CD4-positive, alpha-beta T cell treated with Interleukin-4 for 1 hour (primary cell): Measurements from ENCODE around the gene PUS7.
A peak's percentile ranks its signal among the peaks of the same experiment; 100 is the strongest.
"Not testable (repeated sequence)": the region's sequence is repeated elsewhere in the genome, so short reads cannot be mapped to it uniquely, and the experiment has no call there.

Experiments
- DNase-seq, 2 donors: peaks; one replicate each; pipeline ENCODE4 v3.0.0-alpha.2; 2020 to 2022

The PUS7 gene

GRCh38 chr7:105521717-105522463 is at the start of gene PUS7:
Gene PUS7 (minus strand): TSS chr7:105522271. CDS start chr7:105508512, 13,759 bp downstream.
- DNase-seq = peak; percentile 82 to 85

- no peak for DNase-seq
Observed at GRCh38 chr7:105567821-105568220, 45.8 kb upstream of the PUS7 start.

GRCh38 chr7:105567024-105567423 is 45.0 kb upstream of the PUS7 start:
- DNase-seq = no peak

- DNase-seq = no peak
Observed at GRCh38 chr7:105565190-105565589, 43.1 kb upstream of the PUS7 start.

GRCh38 chr7:105559926-105560325 is 37.9 kb upstream of the PUS7 start:
- no peak for DNase-seq

- no peak for DNase-seq
Observed at GRCh38 chr7:105538339-105538738, 16.3 kb upstream of the PUS7 start.

GRCh38 chr7:105532709-105533460 is 10.8 kb upstream of the PUS7 start:
- no peak for DNase-seq

GRCh38 chr7:105531792-105532671 is 10.0 kb upstream of the PUS7 start, which contains the start of gene RINT1:
Gene RINT1 (plus strand): TSS chr7:105532201. CDS start chr7:105532316, 115 bp downstream.
- DNase-seq = peak; percentile 92

GRCh38 chr7:105530546-105530945 is 8.5 kb upstream of the PUS7 start:
- DNase-seq = no peak

GRCh38 chr7:105530126-105530525 is 8.1 kb upstream of the PUS7 start:
- no peak for DNase-seq

- not testable (repeated sequence) for DNase-seq
Observed at GRCh38 chr7:105527737-105528136, 5.7 kb upstream of the PUS7 start.

- no peak for DNase-seq
Observed at GRCh38 chr7:105524840-105525239, 2.8 kb upstream of the PUS7 start.

GRCh38 chr7:105524423-105524822 is 2.4 kb upstream of the PUS7 start:
- not testable (repeated sequence) for DNase-seq

- DNase-seq = peak; percentile 27 to 33
Observed at GRCh38 chr7:105521027-105521716, 899 bp downstream of the PUS7 start.

GRCh38 chr7:105520620-105521019 is 1.5 kb downstream of the PUS7 start:
- not testable (repeated sequence) for DNase-seq

GRCh38 chr7:105519353-105519752 is 2.7 kb downstream of the PUS7 start:
- no peak for DNase-seq

GRCh38 chr7:105515610-105516009 is 6.5 kb downstream of the PUS7 start:
- DNase-seq = not testable (repeated sequence)

GRCh38 chr7:105512926-105513526 is 9.0 kb downstream of the PUS7 start:
- no peak for DNase-seq

- no peak for DNase-seq
Observed at GRCh38 chr7:105512415-105512814, 9.7 kb downstream of the PUS7 start.

- no peak for DNase-seq
Observed at GRCh38 chr7:105502173-105502572, 19.9 kb downstream of the PUS7 start.

GRCh38 chr7:105497016-105497415 is 25.1 kb downstream of the PUS7 start:
- DNase-seq = no peak

- DNase-seq = no peak
Observed at GRCh38 chr7:105496521-105496920, 25.6 kb downstream of the PUS7 start.
